Measurements from ENCODE around the gene SHISA7.
A peak's percentile ranks its signal among the peaks of the same experiment; 100 is the strongest.

Gene SHISA7

DNA sequence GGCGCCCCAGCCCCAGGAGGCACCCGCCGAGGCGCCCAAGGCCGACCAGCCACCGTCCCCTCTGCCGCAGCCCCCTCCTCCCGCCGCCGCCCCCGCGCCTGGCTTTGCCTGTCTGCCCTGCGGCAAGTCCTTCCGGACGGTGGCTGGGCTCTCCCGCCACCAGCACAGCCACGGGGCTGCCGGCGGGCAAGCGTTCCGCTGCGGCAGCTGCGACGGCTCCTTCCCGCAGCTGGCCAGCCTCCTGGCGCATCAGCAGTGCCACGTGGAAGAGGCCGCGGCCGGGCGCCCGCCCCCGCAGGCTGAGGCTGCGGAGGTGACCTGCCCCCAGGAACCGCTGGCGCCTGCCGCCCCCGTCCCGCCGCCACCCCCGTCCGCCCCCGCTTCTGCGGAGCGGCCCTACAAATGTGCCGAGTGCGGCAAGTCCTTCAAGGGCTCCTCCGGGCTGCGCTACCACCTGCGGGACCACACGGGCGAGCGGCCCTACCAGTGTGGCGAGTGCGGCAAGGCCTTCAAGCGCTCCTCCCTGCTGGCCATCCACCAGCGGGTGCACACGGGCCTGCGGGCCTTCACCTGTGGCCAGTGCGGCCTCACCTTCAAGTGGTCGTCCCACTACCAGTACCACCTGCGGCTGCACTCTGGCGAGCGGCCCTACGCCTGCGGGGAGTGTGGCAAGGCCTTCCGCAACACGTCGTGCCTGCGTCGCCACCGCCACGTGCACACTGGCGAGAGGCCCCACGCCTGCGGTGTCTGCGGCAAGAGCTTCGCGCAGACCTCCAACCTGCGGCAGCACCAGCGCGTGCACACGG lies 39.3 kb upstream of the SHISA7 start:
- DNase-seq, result no peak

DNA sequence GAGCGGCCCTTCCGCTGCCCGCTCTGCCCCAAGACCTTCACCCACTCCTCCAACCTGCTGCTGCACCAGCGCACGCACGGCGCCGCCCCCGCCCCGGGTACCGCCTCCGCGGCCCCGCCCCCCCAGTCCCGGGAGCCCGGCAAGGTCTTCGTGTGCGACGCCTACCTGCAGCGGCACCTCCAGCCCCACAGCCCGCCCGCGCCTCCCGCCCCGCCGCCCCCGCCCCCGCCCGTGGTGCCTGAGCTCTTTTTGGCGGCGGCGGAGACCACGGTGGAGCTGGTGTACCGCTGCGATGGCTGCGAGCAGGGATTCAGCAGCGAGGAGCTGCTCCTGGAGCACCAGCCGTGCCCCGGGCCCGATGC lies 38.7 kb upstream of the SHISA7 start:
- no peak for DNase-seq

DNA sequence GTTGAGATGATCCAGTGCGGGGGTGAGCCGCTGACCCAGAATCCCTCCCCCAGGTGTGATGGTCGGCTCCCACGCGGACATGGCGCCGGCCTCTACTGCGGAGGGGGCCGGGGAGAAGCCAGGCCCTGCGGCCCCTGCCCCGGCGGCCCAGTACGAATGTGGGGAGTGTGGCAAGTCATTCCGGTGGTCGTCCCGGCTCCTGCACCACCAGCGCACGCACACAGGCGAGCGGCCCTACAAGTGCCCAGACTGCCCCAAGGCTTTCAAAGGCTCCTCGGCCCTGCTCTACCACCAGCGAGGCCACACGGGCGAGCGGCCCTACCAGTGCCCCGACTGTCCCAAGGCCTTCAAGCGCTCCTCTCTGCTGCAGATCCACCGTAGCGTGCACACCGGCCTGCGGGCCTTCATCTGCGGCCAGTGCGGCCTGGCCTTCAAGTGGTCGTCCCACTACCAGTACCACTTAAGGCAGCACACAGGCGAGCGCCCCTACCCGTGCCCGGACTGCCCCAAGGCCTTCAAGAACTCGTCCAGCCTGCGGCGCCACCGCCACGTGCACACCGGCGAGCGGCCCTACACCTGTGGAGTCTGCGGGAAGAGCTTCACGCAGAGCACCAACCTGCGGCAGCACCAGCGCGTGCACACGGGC lies 38.2 kb upstream of the SHISA7 start:
- no peak for DNase-seq

DNA sequence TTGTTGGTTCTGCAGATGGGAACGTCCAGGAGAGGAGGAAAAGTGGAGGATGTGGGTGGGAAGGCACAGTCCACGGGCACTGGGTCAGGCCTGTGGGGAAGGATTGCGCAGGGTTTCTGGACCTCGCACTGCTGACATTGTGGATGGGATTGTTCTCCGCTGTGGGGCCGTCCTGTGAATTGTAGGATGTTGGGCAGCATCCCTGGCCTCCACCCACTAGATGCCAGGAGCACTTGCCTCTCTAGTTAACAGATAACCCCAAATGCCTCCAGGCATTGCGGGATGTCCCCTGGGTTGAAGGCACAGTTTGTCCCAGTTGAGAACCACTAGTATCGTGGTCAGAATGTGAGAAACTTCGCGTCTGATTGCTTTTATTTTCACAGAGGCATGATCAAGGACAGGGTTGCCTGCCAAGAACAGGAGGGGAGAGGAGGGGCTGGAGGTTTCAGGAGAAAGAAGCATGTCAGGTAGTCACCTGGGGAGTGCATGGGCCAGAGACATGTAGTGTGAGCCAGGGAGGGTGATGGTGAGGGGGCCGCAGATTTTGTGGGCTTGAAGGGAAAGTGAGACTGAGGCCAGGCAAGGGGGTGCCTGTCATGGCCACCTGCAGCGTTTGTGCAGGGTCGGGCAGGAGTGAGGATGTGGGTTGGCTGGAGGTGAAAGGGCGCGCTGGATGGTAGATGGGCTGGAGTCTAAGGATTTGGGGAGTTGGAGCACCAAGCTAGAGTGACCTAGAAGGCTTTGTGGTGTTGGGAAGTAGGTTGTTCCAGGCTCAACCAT lies 36.5 kb upstream of the SHISA7 start:
- DNase-seq, result no peak

DNA sequence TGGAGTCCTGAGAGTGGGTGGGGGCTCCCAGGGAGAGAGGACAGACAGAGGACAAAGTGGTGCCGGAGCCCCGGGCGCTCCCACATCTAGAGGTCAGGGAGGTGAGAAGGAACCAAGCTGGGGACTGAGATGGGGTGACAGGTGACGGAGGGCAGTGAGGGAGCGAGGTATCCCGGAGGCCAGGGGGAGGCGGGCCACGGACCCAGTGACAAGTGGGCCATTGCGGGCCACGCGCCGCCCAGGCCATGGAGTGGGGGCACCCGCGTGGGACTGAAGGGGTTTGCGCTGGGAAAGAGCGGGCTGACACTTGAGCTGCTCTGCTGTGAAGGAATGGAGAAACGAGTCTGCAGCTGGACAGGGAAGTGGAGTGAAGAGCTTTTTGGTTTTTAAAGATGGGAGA lies 35.9 kb upstream of the SHISA7 start:
- DNase-seq, result no peak

DNA sequence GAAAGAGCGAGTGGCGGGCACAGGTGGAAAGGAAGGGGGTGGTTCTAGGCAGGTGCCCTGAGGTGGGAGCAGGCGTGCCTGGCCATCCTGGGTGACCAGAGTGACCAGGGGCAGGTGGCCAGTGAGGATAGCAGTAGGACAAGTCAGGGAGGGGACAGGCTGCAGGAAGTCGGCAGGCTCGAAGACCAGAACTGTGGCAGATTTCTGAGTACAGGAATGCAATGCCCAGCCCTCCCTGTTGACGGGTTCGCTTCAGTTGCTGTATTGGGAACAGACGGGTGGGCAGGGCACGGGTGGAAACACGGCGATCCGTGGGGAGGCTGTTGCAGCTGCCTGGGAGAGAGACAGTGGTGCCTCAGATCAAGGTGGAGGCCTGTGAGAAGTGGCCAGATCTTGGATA lies 35.3 kb upstream of the SHISA7 start:
- no peak for DNase-seq

DNA sequence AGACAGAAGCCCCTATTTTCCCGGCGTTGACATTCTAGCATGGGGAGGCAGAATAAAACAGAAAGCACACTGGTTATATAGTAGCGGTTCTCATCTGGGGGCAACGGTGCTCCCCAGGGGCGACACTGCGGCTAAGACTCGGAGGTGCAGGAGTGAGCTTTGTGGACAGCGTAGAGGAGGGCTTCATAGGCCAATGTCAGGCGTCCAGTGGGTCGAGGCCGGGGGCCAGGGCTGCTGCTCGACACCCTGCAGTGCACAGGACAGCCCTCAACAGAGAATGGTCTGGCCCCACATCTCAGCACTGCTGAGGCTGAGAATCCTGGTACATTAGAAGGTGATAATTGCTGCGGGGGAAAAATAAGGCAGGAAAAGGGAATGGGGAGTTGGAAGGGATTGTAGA lies 34.8 kb upstream of the SHISA7 start:
- DNase-seq, result no peak

DNA sequence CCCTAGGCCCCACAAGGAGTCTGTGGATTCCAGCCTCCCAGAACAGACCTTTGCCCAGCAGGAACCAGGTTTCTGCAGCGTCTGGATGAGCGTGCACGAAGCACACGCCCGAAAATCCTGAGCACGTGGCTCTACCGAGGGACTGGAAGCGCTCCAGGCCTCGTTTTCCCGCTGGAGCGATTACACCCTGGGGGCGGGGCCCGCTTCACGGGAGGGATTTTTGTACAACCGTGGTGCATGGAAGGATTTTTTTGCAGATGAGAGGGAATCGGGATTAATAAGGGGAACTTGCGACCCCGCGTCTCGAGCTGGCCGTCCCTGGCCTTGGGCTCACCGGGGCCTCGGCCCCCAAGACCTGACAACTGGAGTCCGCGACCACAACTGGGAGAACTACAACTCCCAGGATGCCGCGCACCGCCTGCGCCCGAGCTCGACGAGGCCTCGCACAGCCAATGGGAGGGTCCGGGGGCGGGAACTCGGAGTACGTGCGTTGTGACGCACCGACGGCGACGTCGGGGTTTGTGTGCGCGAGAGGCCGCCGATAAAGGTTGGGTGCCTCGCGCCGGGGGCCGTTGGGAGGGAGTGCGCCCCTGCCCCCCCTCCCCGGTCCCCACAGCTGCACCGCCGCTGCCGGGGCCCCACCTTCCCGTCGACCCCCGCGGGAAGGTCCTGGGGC lies 33.1 kb upstream of the SHISA7 start, which contains the start of gene ZNF628:
ZNF628 (plus strand) TSS at position 518 of the 676 bp plus-strand sequence. CDS start 3,294 bp downstream, outside the sequence.
- DNase-seq, result peak; percentile 99

DNA sequence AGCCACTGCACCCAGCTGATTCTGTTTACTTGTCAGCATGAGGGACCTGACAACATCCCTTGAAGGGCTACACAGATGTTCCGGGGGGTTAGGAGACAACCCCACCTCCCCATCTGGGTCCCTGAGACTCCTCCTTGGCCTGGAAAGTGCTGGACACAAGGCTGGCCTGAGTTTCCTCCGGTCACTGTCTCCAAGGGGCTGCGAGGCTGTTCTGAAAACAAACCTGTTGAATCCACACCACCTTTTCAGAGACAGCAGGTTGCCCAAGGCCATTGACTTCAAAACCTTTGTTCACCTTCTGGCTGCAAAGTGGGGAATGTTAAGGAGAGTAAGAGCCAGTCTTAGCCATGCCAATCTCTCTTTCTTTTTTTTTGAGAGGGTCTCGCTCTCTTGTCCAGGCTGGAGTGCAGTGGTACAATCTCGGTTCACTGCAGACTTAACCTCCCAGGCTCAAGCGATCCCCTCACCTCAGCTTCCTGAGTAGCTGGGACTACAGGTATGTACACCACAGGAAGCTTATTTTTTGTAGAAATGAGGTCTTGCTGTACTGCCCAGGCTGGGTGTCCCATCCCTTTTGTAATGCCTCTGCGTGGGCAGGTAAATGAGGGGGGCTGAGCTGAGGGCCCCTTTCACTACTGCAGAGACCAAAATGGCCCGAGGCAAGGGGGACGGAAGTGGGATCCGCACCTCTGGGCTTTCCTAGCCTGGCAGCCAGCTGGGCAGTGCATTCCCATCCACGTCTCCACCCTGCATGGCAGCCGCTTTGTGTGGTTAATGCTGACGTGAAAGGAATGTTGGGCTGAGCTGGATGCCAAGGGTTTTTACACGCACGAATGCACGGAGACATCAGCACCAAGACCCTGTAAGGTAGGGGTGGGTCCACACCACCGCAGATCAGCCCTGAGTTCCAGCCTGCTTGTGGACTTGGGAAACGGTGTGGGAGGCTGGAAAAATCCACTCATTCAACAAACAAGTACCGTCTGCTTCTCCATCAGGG lies 31.5 kb upstream of the SHISA7 start:
- DNase-seq, result no peak

DNA sequence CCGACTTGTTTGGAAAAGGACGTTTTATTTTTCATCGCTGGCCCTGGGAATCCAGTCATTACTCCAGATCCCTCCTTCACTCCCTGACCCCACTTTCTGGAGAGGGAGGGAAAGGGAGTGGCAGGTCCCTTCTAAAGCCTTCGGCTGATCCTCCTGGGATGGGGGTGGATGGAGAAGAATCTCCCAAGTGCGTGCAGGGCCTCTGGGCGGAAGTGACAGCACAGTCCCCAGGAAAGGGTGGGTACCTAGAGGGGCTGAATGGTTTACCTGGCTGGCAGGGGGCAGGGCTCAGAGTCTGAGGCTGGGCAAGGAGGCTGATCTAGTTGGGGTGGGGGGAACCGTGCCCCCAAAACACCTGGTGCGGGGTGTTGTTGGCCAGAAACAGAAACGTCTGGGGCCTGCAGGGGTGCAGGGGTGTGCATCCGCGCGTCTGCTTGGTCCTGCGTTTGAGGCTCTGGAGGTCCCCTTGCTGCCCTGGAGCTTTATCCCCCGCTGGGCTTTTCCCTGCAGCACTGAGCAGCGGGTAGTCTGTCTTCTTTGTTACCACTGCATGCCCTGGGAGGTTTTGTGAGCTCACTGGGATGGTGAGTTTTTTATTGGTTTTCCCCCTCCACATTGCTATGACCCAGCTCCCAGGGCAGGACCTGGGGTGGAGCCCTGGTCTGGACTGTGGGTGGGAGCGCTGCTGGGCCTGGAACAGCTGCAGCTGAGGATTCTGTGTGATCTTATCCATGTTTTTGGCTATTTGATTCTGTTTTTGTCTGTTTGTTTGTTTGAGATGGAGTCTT lies 30.3 kb upstream of the SHISA7 start:
- DNase-seq, result no peak

DNA sequence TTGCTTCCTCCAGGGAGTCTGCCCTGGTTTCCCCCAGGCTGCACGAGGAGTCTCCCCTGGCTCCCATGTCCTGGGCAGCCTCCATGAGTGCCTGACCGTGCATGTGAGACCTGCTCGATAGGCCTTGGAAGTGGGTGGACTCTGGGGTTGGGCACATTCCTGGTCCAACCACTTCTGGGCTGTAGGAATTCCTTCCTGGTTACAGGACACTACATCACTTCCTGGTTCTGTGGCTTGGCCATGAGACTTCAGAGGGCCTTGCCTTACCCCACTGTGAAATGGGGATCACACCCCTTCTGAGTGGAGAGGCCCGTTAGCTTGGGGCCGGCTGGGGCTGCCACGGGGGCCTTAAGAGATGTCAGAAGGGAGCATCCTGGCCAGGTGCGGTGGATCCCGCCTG lies 29.4 kb upstream of the SHISA7 start:
- no peak for DNase-seq

DNA sequence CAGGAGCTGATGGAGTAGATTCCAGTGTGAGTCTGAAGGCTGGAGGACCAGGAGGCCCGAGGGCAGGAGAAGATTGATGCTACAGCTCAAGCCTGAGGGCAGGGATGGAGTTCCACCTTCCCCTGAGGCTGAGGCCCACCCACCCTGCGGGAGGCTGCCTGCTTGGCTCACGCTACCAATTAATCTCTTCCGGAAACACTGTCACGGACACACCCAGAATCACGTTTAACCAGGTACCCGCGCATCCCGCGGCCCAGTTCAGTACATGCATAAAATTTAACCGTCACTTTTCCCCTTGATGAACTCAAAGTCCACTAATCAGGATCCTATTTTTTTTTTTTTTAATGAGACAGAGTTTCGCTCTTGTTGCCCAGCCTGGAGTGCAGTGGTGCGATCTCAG lies 28.2 kb upstream of the SHISA7 start:
- DNase-seq, result no peak

DNA sequence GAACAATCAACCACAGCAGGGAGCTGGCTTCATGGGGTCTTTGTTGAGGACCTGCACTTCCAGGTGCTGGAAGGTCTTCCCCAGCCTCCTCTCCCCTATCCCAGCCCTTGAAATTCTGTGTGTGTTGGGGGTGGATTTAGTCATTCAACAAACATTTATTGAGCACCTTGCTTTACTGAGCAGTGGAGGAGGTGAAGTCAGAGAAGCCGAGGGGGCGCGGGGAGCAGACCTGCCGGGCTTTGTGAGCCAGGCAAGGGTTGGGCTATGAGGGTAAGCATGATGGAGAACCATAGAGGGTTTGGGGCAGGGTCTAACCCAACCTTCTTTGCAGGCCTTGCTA lies 24.9 kb upstream of the SHISA7 start:
- no peak for DNase-seq

DNA sequence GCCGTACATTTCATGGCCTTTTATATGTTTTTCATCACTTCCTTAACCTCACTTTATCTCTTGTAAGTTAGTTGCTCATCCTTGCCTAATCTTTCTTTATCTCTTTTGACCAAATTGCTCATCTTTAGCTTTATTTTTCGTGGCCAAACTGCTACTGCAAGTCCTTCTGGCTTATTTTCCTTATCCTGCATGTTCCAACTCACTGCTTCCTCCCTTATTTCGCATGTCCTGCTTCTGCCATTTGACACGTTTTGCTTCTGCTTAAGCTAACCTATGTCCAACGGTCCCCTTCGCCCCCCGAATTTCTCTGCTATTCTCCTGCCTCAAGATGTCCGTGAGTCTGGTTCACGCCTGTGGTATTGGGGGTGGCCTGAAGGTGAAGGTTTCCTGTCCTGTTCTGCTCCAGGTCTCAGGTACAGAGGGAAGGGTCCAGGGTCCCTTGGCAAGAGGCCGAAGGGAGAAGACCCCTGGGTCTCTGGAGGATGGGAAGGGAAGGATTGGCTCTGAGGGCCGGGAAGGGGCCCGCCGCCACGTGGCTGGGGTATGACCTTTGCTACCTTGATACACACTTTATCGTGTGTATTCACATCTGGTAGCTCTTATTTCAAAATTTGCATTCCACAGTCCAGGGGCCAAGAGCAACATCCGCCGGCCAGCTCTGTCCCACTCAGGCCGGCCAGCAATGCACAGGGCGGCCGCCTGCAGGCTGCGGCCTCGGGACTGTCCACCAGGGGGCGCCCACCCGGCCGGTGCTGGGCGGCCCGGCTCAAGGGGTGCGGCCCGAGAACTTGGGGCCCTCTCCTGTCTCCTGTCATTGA lies 24.3 kb upstream of the SHISA7 start:
- DNase-seq, result peak; percentile 61

DNA sequence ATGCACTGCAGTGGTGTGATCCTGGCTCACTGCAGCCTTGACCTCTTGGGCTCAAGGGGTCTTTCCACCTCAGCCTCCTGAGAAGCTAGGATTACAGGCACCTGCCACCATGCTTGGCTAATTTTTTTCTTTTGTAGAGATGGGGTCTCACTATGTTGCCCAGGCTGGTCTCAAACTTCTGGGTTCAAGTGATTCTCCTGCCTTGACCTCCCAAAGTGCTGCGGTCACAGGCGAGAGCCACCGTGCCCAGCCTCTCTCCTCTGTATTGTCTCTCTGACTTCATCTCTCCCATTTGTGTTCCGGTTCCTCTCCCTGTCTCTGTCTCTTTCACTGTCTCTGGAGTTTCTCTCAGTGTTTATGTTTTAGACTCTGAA lies 23.1 kb upstream of the SHISA7 start:
- DNase-seq, result no peak

DNA sequence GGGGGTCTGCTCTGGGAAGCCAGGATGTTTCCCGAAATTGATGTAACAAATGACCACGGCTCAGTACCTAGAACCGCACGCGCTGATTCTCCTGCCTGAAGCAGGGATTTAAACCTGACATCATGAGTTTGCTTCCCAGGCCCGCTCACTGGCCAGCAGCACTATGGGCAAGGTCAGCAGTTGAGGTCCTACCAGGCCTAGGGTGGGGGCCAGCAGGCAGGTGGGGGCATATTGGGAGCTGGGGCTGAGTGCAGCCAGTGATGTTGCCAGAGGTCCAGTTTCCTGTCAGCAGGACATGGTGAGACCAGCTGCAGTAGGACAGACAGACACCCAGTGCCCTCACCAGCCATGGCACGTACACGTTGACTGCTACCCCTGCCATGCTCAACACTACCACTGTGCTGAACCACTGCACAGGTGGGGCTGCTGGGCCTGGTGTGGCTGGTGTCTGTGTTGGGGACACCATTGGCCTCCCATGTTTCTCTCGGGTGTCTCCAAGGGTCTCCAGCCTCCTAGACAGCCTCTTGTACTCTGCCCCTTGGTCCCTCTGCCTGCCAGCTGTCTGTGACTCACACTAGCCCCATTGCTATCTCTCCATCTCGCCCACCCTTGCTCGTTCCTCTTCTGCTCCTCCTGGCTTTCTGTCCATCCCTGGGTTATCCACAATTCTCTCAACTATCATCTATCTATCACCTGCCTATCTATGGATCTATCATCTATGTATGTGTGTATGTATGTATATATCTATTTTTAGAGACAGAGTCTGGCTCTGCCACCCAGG lies 22.6 kb upstream of the SHISA7 start:
- DNase-seq, result no peak

DNA sequence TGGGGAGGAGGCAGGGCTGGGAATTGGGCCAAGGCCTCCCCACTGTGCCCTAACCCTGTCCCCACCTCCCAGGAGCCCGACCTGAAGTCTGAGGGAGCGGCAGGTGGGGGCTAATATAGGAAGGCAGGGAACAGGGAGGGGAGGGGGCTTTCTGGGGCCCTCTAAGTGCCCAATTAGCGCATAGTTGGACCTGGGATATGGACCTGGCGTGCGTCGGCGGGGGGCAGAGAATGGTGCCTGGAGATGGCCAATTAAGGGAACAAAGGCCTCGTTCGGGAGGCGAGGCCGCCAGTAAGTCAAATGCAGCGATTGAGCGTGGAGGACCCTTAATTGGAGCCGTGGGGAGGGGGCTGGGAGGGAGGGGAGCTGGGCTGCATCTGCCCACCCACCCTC lies 21.6 kb upstream of the SHISA7 start, which contains the start of gene C19orf85:
C19orf85 (minus strand) TSS at position 90 of the 393 bp plus-strand sequence. CDS start 197 bp downstream, outside the sequence.
- no peak for DNase-seq

DNA sequence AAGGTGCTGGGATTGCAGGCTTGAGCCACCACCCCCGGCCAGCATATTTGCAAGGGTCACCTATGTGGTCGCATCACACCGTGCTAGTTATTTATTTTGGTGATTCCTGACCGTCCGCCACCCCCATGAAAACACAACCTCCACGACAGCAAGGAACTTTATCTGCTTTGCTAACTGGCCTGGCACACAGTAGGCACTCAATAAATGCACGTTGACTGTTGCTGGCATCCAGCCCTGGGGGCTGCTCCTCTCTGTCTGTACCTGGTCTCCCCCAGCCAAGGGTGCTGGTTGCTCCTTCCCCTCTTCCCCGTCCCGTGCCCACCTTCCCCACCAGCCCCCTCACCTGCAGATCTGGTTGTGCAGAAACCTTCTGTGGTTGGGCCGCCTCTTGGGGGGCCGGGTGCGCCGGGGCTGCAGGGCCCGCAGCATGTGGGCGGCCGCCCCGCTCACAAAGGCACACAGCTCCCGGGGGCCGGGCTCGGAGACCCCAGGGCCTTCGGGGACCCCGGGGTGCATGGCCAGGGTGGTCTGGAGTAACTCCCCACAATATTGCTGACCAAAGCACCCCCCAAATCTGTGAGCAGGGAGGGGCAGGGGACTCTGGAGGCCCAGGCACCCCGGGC lies 21.1 kb upstream of the SHISA7 start:
- no peak for DNase-seq

DNA sequence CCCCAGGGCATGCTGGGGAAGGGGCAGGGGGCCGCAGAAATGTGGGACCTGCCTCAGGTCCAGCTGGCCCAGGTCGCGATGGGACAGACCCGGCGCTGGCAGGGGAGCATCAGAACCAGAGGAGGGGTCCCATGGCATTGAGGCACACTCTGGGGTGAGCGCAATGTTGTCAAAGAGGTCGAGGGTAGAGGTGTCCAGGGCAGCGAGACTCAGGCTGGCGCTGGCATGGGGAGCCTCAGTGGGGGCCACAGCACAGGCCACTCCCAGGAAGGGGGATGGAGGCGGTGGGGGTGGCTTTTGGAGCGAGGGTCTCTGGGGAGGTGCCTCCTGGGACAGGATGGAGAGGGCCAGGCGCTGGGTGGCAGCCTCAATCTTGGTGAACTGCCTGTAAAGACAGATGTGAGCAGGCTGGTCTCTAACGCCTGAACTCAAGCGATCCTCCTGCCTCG lies 20.5 kb upstream of the SHISA7 start:
- DNase-seq, result no peak
